Colonic mucosa (tissue), 4 donors: Measurements from ENCODE around the gene CELSR1. TPM values are rescaled to one million over a fixed set of nuclear protein-coding genes. Genes with fewer than 3 reads are reported as not detected.

Experiments used
- DNase-seq: peaks from one replicate; pipeline ENCODE4 v3.0.0-alpha.2; 2020
- H3K27ac ChIP-seq: fragments of 200-600 bp; one replicate; pipeline ENCODE4 v1.8.0; 2021
- H3K27me3 ChIP-seq: fragments of 200-600 bp; one replicate; pipeline ENCODE4 v1.8.0; 2021
- H3K36me3 ChIP-seq: fragments of 200-600 bp; one replicate; pipeline ENCODE4 v1.8.0; 2021
- H3K4me1 ChIP-seq: fragments of 200-600 bp; one replicate; pipeline ENCODE4 v1.8.0; 2021; ENCODE audit warnings: mild to moderate bottlenecking
- H3K4me3 ChIP-seq: fragments of 200-600 bp; one replicate; pipeline ENCODE4 v1.8.0; 2021
- H3K9ac ChIP-seq, 2 donors: one replicate each; pipeline ENCODE4 v1.7.0; 2013; ENCODE audit warnings: control low read depth in 2 of 2, low read depth in 2 of 2, low read length in 2 of 2
- H3K9me3 ChIP-seq: fragments of 200-600 bp; one replicate; pipeline ENCODE4 v1.8.0; 2021
- CTCF ChIP-seq: fragments of 200-600 bp; IDR thresholded peaks from one replicate; pipeline ENCODE4 v1.8.0; 2022; ENCODE audit warnings: antibody characterized with exemption, mild to moderate bottlenecking
- intact Hi-C: fragments of 100-400 bp; cut with DNase I; formaldehyde crosslinking; loops from one replicate; pipeline ENCODE4 v1.14.1; 2022
- total RNA-seq, 2 donors: library from RNA; stranded (reverse); fragmentation: NEBNext Ultra II Directional in 1 of 2; extraction: Animal tissue kit (Norgen Biotek cat#: 25700) in 1 of 2; gene quantifications; one replicate each; pipeline ENCODE4 v1.2.1, GENCODE V29; 2021
- donor health status: healthy.
- donor health status: DM: no; HTN: no; CAD: no.
- donor health status: DM: no; HTN: no; CAD: no.

The CELSR1 gene
- total RNA-seq, 2 donors from 2014 or later, result 2.7 to 7.8 TPM

DNA sequence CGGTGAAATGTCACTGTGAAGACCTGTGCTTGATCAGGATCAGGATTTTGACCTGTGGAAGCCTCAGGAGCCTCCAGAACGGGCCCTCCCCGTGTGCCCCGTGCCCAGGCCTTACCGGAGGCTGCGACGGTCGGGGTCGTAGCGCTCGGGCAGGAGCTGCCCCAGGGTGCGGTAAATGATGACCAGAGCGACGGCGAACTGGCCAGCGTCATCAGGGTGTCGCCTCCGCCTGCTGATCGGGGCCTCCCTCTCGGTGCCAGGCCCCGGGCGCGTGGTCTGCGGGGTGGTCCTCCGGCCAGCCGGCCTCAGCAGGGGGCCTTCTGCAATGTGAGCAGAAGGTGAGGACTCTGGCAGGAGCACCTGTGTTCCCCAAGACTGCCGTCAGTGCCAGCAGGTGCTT lies 155.7 kb downstream of the CELSR1 start:
- no peak for DNase-seq
- Histone ChIP-seq H3K4me3 (no peak overlapping the region), H3K9me3 (no peaks in the 10 kb centered on the region), H3K27me3 (no peaks in the 10 kb centered on the region), H3K4me1 (peaks cover 11% of the 10 kb centered on the region), H3K36me3 (no peaks in the 10 kb centered on the region), H3K9ac (no peak overlapping the region), H3K27ac (no peak overlapping the region)
- intact Hi-C loops, result no loop called here
- no peak for TF ChIP-seq CTCF

DNA sequence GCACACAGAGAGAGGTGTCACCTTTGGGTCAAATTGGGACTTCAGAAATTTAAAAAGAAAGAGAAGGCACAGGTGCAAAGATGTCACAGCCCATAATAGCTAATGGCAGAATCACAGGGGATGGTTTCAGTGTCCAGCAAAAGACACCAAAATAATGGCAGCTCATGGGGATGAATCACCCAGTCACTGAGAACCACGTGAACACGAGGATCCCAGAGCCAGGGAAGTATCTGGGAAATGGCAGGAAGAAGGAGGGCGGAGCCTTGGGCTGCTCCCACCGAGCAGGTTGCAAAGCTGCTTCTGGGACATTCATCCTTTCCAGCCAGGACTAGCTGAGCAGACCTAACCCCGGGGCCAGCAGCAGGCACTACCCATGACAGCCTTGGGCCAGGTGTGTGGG lies 156.3 kb downstream of the CELSR1 start:
- peak; percentile 59 for DNase-seq
- no peak overlapping the region for H3K4me3 ChIP-seq
- TF ChIP-seq CTCF, result no peak
- H3K4me1 ChIP-seq, result peaks cover 11% of the 10 kb centered on the region
- no peak overlapping the region for H3K9ac ChIP-seq
- no peaks in the 10 kb centered on the region for H3K36me3 ChIP-seq
- H3K9me3 ChIP-seq, result no peaks in the 10 kb centered on the region
- intact Hi-C loops, result no loop called here
- H3K27me3 ChIP-seq, result no peaks in the 10 kb centered on the region
- no peak overlapping the region for H3K27ac ChIP-seq

- no peaks in the 10 kb centered on the region for H3K27me3 ChIP-seq
- H3K27ac ChIP-seq, result no peak overlapping the region
- H3K4me3 ChIP-seq, result no peak overlapping the region
- DNase-seq, result no peak
- H3K9ac ChIP-seq, result no peak overlapping the region
- H3K4me1 ChIP-seq, result peaks cover 11% of the 10 kb centered on the region
- intact Hi-C loops, result no loop called here
- H3K36me3 ChIP-seq, result no peaks in the 10 kb centered on the region
- H3K9me3 ChIP-seq, result no peaks in the 10 kb centered on the region
- no peak for TF ChIP-seq CTCF
Measured at GRCh38 chr22:46380581-46380980, 156.8 kb downstream of the CELSR1 start.

GRCh38 chr22:46380069-46380468 lies 157.4 kb downstream of the CELSR1 start:
- no peak overlapping the region for H3K9ac ChIP-seq

DNA sequence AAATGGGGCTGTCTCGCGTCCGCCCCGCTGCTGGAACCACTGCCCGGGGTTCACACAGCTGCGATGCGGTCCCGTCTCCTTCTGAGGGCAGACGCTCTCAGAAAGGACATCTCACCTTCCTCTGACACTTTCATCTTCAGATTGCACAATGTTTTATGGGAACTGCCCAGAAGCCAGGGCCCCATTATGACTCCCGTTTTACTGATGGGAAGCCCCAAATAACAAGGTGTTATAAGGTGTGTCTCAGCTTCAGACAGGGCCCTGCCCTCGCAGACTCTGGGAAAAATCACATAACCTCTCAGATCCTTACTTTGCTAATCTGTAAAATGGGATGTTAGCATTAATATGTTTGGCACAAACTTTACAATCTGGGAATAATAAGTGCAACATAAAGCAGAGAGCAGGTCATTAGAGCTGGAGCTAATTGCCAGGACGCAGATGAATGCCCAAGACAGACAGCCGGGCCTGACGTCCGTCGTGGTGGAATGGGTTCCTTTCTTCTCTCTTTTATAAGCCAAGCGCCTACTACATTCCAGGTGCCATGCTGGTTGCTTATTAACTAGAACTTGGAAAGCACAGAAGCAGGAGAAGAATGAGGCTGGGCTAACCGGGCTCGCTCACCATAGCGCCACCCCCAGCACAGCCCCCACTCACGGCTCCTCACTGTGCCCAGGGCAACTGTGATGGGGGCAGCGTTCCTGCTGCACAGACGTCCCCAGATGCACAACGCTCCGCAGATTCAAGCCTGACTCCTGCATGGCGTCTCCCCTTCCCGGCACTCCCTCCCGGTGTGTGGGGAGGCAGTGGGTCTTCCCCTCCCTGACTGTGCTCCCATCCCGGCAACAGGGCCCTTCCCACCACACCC lies 158.1 kb downstream of the CELSR1 start:
- H3K4me1 ChIP-seq, result peaks cover 14% of the 10 kb centered on the region
- peak overlapping the region; percentile 17 to 32 for H3K9ac ChIP-seq

More at GRCh38 chr22:46380069-46380468, 157.4 kb downstream of the CELSR1 start:
- intact Hi-C loops, result no loop called here
- H3K9me3 ChIP-seq, result no peaks in the 10 kb centered on the region
- H3K27ac ChIP-seq, result no peak overlapping the region
- peaks cover 11% of the 10 kb centered on the region for H3K4me1 ChIP-seq
- H3K36me3 ChIP-seq, result no peaks in the 10 kb centered on the region
- H3K27me3 ChIP-seq, result no peaks in the 10 kb centered on the region
- no peak for TF ChIP-seq CTCF
- H3K4me3 ChIP-seq, result peak overlapping the region; percentile 9
- DNase-seq, result no peak

More for the DNA sequence above, 158.1 kb downstream of the CELSR1 start:
- intact Hi-C loops, result no loop called here
- no peak for TF ChIP-seq CTCF
- H3K4me3 ChIP-seq, result peak overlapping the region; percentile 9
- DNase-seq, result peak; percentile 75
- no peaks in the 10 kb centered on the region for H3K9me3 ChIP-seq
- H3K27ac ChIP-seq, result peak overlapping the region; percentile 53
- H3K27me3 ChIP-seq, result no peaks in the 10 kb centered on the region
- H3K36me3 ChIP-seq, result no peaks in the 10 kb centered on the region
